HG03457 (cell line): ENCODE results near the gene FAM149B1.
"Not testable (repeated sequence)": the region's sequence is repeated elsewhere in the genome, so short reads cannot be mapped to it uniquely, and the experiment has no call there.

Source experiments
- ATAC-seq: cut with Tn5 transposase; IDR thresholded peaks from one replicate; pipeline ENCODE4 v1.9.1; 2021; ENCODE audit warnings: moderate number of reproducible peaks; ENCODE audit not compliant: unreplicated experiment

FAM149B1 gene

GRCh38 chr10:73229567-73229966 is 61.6 kb downstream of the FAM149B1 start:
- ATAC-seq, result no peak

GRCh38 chr10:73232887-73233286 is 65.0 kb downstream of the FAM149B1 start:
- no peak for ATAC-seq

GRCh38 chr10:73233883-73234282 is 66.0 kb downstream of the FAM149B1 start:
- ATAC-seq, result no peak

GRCh38 chr10:73234695-73235094 is 66.8 kb downstream of the FAM149B1 start:
- no peak for ATAC-seq

GRCh38 chr10:73238990-73239566 is 71.2 kb downstream of the FAM149B1 start:
- no peak for ATAC-seq

GRCh38 chr10:73239908-73240307 is 72.0 kb downstream of the FAM149B1 start:
- no peak for ATAC-seq

- ATAC-seq, result no peak
These were observed 77.1 kb downstream of the FAM149B1 start for GRCh38 chr10:73244866-73245477.

GRCh38 chr10:73246322-73246645 is 78.4 kb downstream of the FAM149B1 start:
- no peak for ATAC-seq

GRCh38 chr10:73246646-73247508 is 79.0 kb downstream of the FAM149B1 start, which contains the start of gene DNAJC9:
DNAJC9 (minus strand) TSS chr10:73247255; CDS start chr10:73247189, 66 bp downstream.
- peak; percentile 65 for ATAC-seq

- no peak for ATAC-seq
These were observed 79.8 kb downstream of the FAM149B1 start for GRCh38 chr10:73247509-73248258.

GRCh38 chr10:73248259-73248724 is 80.4 kb downstream of the FAM149B1 start:
- no peak for ATAC-seq

GRCh38 chr10:73251683-73252444 is 83.9 kb downstream of the FAM149B1 start:
- peak; percentile 15 for ATAC-seq

- ATAC-seq, result peak; percentile 68
These were observed 84.7 kb downstream of the FAM149B1 start, which contains the start of gene MRPS16 for GRCh38 chr10:73252445-73253224. MRPS16 (minus strand) TSS chr10:73252644; CDS start chr10:73252482, 162 bp downstream.

- ATAC-seq, result no peak
These were observed 85.3 kb downstream of the FAM149B1 start for GRCh38 chr10:73253225-73253555.

- ATAC-seq, result not testable (repeated sequence)
These were observed 90.7 kb downstream of the FAM149B1 start for GRCh38 chr10:73258612-73259011.

- no peak for ATAC-seq
These were observed 93.6 kb downstream of the FAM149B1 start for GRCh38 chr10:73261362-73261995.

- ATAC-seq, result no peak
These were observed 94.3 kb downstream of the FAM149B1 start for GRCh38 chr10:73262105-73262730.

GRCh38 chr10:73262880-73263555 is 95.1 kb downstream of the FAM149B1 start:
- no peak for ATAC-seq
